ENCODE results near the gene RAB29.
A peak's percentile ranks its signal among the peaks of the same experiment; 100 is the strongest.
"Not testable (repeated sequence)": the region's sequence is repeated elsewhere in the genome, so short reads cannot be mapped to it uniquely, and the experiment has no call there.

The RAB29 gene

DNA sequence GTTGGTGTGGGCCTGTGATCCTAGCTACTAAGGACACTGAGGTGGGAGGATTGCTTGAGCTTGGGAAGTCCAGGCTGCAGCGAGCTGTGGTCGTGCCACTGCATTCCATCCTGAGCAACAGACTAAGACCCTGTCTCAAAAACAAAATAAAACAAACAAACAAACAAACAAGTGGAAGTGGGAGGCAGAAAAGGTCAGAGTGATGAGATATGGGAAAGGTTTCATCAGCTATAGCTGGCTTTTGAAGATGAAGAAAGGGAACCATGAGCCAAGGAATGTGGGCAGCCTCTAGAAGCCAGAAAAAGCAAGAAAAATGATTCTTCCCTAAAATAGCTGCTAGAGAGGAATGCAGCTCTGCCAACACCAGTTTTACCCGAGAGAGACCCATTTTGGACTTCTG, 14.7 kb downstream of the RAB29 start:
- no peak for DNase-seq

DNA sequence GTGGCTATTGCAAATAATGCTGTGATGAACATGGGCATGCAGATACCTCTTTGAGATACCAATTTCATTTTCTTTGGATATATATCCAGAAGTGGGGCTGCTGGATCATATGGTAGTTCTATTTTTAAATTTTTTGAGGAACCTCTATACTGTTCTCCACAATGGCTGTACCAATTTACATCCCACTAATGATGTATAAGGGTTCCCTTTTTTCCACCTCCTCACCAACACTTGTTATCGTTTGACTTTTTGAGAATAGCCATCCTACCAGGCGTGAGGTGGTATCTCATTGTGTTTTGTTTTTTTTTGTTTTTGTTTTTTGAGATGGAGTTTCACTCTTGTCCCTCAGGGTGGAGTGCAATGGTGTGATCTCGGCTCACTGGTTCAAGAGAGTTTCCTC, 18.7 kb downstream of the RAB29 start:
- no peak for DNase-seq

DNA sequence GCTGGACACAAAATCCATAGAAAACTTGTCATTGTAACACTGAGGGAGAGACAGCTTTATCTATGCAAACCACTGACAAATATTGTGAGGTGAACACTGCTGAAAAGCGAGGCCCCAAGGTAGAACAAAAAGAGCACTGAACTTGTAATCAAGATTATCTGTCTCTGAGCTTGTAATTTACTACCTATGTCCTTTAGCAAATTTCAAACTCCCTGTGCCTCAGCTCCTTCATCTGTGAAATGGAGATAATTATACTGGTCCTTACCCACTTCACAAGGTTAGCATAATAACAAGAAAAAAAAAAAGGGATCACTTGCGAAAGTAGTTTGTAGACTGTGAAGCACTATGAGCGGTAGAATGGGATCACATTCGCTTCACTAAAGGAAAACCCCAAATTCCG, 20.4 kb downstream of the RAB29 start:
- DNase-seq: no peak

DNA sequence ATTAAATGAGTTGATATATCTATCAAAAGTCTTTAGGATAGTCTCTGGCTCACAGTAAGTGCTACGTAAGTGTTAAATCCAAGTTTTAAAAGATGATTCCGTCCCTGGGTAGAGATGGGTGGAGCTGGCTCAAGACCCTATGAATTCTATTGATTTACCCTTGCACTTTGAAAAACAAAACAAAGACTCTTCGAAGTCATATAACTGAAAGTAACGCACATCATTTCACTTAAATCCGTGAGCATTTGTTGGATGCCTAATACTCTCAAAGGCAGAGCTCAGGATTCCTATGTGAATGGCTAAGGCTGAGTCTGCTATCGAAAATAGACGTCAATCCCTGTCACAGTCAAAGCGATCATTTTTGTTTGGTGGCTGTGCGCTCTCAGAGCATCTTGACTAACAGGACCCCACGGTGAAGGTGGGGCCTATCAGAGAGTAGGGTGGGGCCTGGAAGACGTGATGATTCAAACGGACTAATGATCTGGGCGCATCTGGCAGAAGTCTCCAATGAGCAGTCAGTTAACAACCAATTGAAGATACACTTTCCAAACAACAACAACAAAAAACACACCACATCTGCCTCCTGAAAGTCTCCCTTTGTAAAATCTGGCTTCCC, 24.1 kb downstream of the RAB29 start:
- no peak for DNase-seq

DNA sequence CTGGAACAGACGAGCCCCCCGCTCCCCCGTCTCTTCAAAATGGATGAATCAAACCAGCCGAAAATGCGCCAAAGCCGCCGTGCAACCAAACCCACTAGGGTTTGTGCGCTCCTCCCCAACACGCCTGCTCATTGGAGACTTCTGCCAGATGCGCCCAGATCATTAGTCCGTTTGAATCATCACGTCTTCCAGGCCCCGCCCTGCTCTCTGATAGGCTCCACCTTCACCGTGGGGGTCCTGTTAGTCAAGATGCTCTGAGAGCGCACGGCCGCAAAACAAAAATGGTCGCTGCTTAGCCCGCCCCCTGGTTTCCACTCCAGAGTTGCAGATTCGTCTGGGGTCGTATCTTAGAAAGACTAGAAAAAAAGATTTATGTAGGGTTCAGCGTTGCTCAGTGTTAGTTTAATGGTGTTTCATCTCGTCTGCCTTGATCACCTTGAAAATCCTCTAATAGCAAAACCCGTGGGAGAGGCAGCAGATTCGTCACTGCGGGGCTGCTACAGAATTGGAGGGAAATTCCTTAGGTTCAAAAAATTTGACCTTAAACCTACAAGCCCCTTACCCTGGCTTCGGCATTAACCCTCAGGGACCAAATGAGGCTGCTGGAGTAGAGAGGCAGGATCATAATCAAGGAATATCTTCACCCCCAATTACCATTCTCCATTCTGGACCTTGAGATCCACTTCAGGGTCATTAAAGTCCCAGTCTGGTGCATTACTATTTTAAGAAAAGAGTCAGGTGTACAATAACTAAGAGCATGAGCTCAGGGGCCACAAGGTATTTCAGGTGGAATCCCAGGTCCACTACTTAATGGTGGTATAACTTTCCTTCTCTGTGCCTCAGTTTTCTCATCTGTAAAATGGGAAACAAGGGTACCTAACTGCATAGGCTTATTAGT, 24.9 kb downstream of the RAB29 start, which contains the start of gene NUCKS1:
Gene NUCKS1, minus strand, starts transcription at position 45 of the 898 bp plus-strand sequence. CDS start 209 bp downstream, outside the sequence.
- no peak for DNase-seq

DNA sequence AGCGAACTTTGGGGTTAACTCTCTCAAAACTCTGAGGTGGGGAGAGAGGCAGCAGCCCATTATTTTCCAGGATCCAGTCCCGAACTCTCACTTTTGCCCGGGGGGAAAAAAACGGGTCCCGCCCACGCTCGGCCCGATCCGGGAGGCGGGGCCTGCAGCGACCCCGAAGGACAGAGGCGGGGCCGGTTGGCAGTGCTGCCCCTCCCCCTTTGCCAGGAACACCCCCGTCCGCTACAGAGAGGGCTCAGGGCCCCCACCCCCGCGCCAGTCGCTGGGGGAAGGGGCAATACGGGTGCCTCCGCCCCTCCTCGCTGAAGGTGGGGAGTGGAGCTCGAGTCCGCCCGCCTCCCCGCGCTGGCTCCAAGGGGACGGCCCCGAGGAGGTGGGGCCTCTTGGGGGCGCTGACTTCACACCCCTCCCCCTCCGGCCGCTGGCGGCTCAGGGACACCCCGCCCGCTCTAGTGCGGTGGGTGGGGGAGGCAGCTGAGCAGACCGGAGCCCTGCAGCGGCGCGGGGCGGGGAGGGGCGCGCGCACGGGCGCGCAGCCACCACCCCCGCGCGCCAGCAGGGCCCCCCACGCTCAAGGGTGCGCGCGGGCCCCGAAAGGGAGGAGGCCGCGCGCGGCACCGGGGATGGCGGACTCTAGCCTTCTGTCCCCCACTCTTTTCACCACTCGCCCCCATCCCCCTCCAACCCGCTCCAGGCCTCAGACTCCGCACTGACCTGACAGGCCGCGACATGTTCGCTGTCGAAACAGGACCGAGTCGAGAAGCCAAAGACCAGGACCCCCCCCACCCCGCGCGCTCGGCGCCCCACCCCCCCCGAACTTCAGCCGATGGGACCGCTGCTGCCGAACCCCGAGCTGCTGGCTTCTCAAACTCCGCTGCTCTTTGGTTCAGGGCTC, 25.8 kb downstream of the RAB29 start:
- peak; percentile 59 for DNase-seq

DNA sequence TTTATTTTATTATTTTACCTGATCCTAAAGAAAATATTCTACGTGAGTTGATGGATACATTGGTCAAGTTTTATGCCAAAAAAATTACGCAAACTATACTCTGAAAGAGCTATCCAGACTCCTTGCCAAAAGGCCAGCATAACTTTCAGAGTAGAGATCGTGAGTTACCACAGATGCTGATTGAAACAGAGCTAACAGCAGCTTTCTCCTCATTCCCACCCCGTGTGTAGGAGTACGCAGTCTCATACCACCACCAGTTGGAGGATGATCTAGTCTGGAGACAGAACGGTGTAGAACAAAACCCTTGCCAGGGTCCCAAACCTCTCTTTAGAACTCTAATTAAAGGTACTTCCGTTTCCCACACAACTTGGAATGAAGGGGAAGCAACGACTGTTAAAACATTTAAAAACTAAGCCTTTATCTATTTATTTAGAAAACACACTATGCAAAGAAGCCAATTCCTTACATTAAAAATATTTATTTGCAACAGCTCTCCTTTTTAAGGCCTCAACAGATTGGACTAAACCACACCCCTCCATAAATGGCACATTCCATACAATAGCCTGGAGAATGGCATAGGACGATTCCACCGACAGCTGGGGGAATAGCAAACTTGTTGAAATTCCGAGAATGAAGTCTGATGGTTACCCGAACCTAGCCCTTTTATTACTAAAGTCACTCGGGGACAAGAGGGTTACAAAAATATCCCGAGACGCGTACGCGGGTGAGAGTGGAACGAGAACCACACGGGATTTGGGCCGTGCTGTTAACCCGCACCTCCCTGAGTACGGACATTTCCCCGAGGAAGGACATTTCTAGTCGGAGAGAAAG, 26.7 kb downstream of the RAB29 start:
- DNase-seq: no peak

DNA sequence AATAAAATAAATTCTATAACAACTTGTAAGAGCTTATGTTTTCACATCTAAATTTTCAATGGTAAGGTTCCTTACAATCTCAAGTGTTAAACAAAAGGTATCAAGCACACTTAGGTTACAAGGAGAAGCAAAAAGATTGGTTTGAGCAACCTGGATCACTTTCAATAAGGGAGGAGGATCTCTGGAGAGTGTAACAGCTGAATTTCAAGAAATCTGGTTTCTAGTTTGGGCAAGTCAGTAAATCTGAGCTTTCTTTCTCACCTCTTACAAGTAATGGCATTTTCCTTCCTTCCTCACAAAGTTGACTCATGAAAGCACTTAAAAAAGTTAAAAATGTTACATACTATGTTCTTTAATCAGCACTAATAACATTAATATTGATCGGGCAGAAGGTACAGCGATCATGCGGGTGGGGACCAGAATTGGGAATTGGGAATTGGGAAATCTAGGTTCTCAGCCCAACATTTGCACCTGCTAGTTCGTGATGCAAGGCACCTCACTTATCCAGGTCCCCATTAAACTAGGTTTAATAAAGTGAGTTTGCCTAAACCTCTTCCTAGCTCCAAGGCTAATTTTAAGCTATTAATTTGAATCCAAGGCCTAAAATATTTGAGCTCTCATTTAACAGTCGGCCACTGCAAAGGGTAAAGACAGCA, 28.4 kb downstream of the RAB29 start:
- no peak for DNase-seq

DNA sequence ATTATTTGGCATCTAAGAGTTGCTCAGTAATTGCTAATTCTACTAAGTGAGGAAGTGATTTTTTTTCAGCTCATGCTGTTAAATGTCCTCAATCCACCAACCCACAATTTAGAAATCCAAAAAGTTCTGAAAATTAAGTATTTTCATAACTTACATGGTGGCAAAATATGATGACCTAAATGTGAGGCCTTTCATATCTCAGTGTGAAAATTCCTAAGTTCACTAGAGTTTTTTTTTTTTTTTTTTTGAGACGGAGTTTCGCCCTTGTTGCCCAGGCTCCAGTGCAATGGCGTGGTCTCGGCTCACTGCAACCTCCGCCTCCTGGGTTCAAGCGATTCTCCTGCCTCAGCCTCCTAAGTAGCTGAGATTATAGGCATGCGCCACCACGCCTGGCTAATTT, 30.9 kb downstream of the RAB29 start:
- no peak for DNase-seq

DNA sequence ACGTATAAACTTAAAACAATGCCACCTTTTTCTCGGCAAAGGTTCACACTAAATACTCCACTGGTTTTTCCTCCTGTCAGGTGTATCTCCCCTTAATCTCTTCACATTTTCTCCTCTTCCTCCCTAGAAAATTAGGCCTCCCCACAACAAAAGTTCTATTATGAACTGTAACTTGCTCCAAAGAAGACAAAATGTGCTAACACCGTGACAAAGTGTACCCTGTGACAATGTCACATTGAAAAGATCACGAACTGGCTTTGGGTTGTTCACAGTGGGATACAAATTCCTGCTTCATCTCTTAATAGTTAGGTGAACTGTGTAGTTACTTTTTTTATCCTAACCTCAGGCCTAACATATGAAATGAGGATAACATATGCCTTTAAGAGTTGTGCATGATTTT, 31.3 kb downstream of the RAB29 start:
- DNase-seq: no peak

DNA sequence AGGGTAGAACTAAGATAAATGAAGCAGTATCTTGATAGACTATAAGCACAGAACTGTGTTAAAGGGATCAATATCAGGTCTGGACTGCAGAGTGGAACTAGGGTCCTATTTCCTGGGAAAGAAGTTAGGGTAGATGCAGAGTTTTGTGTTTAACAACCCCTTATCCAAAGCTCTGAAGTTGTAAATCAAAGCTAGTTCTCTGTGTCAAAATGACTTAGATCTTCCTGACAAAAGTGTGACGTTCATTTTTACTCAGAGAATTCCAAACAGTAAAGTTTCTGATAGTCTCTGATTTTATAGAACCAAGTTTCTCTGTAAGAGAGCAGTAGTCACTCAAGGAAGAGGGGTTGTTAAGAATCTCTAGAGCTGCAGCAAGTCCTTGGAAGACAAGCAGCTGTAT, 33.6 kb downstream of the RAB29 start:
- no peak for DNase-seq

DNA sequence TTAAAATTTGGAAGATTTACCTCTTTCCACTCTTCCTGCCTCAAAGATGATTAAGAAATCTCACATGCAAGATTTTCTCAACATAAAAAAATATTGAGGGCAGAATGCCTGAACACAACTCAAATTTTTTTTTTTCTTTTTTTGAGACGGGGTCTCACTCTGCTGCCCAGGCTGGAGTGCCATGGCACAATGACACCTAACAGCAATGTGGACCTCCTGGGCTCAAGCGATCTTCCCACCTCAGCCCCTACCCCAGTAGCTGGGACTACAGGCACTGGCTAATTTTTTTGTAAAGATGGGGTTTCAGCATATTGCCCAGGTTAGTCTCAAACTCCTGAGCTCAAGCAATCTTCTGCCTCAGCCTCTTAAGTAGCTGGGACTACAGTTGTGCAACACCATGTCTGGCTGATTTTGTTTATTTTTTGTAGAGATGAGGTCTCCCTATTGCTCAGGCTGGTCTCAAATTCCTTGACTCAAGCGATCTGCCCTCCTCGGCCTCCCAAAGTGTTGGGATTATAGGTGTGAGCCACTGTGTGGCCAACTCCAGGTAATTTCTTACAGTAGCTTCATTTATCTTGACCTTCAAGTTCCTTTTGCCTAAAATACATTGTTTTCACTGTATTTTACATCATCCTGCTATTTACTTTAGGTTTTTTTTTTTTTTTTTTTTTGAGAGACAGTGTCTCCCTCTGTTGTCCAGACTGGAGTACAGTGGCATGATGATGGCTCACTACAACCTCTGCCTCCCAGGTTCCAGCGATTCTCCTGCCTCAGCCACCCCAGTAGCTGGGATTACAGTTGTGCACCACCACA, 35.7 kb downstream of the RAB29 start:
- no peak for DNase-seq

DNA sequence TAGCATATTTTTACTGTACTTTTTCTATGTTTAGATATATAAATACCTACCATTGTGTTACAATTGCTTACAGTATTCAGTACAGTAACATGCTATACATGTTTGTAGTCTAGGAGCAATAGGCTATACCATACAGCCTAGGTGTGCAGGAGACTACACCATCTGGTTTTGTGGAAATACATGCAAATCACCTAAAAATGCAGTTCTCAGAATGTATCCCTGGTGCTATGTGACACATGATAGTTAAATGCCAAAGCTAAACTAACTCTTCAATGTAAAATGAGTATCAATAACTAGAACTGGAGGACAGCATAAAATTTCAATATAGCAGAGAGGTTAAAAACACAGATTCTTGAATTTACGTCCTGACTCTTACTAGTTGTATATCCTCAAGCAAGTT, 40.1 kb downstream of the RAB29 start:
- DNase-seq: no peak

DNA sequence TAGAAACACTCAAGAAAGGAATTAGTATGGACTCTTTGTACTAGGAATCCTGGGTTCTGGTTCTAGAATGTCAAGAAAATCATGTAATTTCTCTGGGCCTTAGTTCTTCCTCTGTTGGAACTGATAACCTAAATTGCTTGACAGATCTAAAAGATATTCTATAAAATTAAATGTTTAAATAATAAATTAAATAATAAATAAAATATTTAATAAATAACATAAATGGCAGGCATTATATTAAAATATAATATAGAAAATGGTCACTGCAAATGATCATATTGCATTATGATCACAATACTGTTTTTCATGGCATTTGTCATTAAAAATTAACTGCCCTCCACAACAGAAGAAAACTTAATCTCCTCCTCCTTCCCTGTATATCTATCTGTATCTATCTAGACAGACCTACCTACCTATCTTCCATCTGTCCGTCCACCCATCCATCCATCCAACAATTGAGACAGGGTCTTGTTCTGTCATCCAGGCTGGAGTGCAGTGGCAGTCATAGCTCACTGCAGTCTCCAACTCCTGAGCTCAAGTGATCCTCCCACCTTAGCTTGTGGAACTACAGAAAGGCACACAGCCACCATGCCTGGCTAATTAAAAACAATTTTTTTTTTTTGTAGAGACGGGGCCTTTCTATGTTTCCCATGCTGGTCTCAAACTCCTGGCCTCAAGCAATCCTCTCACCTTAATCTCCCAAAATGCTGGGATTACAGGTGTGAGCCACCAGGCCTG, 41.7 kb downstream of the RAB29 start:
- DNase-seq: no peak

DNA sequence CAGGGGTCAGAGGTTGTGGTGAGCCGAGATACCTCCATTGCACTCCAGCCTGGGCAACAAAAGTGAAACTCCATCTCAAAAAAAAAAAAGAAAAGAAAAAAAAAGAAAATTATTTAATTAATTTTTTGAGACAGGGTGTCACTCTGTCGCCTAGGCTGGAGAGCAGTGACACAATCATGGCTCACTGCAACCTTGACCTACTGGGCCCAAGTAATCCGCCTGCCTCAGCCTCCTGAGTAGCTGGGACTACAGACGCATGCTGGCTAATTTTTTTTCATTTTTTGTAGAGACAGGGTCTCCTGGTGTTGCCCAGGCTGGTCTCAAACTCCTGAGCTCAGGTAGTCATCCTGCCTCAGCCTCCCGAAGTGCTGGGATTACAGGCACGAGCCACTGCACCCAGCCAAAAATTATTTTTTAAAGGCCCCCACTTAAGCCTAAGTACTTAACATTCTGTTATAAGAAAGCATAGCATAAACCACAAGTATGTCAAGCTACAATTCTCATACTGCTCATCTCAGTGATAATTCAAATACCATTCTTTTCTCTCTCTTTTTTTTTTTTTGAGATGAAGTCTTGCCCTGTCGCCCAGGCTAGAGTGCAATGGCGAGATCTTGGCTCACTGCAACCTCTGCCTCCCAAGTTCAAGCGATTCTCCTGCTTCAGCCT, 45.2 kb downstream of the RAB29 start:
- DNase-seq: no peak

DNA sequence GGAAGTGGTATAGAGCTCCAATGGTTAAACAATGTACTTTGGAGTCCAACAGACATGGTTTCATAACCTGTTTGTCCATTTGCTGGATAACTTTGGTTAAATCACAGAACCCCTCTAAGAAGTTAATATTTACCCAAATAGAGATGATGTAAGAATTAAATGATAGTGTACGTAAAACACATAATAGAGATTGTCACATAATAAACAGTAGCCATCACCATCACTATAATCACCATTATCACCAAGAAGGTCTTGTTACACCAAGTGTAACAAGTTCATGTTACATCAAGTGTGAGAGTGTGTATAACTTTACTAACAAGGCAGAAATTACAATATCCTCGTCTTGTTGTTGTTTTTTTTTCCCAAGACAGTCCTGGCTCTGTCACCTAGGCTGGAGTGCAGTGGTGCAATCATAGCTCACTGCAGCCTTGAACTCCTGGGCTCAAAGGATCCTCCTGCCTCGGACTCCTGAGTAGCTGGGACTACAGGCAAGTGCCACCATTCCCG, 48.6 kb downstream of the RAB29 start:
- no peak for DNase-seq

DNA sequence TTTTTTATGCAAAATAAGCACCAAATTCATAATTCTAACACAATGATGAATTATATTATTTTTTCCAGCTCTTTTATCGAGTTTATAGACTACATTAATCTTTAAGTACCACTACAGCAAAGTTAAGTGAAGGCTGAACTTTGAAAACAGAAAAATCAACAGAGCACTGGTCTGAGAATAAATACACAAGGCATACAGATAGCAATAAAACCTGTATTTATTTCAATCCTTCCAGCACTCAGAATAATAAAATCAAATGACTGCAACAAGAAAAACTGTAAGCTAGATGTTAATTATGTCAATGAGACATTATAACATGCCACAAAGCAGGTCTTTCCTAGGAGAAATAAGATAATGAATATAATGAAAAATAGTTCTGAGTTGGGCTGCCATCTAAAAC, 49.8 kb downstream of the RAB29 start:
- DNase-seq: no peak

DNA sequence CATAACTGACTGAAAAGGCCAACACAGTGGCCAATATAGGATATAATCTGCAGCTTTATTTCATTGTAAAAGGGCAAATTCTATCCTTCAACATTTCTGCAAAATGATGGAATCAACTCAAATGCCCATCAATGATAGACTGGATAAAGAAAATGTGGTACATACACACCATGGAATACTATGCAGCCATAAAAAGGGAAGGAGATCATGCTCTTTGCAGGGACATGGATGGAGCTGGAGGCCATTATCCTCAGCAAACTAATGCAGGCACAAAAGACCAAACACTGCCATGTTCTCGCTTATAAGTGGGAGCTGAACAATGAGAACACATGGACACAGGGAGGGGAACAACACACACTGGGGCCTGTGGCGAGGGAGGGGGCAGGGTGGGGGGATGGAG, 54.5 kb downstream of the RAB29 start:
- DNase-seq: not testable (repeated sequence)

DNA sequence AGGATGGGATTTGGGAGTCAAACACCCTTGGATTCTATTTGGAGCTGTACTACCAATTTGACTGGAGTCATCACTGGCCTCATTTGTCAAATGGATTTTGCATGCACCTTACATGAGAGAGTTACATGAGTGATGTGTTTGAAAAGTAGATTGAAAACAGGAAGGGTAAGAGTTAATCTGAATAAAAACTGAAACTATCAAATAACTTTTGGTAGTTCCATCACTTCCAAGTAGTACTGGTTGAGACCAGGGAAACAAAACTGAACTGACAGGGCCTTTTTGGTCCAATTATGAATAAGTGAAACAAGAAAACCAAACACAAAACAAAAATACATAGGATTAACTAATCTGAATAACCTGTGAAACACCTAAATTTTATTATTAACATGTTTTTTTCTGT, 55.5 kb downstream of the RAB29 start:
- DNase-seq: no peak
